GM12873 (cell line): ENCODE measurements around the gene TUBA1C.

Experiments used
- TF ChIP-seq, protein P1 (sequence below): IDR thresholded peaks from 2 replicates; pipeline ENCODE4 v1.5.1; 2012; ENCODE audit warnings: low read depth, mild to moderate bottlenecking, moderate library complexity, low read length, control low read depth; ENCODE audit not compliant: insufficient read depth; ENCODE audit errors: missing control alignments

Gene TUBA1C

DNA sequence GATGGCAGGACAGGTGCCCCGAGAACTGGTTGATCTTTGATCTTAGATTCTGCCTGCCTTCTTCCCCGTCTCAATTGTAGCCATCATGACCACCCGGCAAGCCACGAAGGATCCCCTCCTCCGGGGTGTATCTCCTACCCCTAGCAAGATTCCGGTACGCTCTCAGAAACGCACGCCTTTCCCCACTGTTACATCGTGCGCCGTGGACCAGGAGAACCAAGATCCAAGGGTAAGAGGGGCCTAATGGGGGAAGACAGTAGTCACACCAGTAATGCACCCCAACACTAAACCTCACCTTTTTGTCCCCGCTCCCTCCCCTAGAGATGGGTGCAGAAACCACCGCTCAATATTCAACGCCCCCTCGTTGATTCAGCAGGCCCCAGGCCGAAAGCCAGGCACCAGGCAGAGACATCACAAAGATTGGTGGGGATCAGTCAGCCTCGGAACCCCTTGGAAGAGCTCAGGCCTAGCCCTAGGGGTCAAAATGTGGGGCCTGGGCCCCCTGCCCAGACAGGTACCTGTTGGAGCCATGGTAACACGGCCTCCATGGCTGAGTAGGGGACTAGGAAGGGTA lies 58.7 kb downstream of the TUBA1C start:
- TF ChIP-seq, protein P1, sequence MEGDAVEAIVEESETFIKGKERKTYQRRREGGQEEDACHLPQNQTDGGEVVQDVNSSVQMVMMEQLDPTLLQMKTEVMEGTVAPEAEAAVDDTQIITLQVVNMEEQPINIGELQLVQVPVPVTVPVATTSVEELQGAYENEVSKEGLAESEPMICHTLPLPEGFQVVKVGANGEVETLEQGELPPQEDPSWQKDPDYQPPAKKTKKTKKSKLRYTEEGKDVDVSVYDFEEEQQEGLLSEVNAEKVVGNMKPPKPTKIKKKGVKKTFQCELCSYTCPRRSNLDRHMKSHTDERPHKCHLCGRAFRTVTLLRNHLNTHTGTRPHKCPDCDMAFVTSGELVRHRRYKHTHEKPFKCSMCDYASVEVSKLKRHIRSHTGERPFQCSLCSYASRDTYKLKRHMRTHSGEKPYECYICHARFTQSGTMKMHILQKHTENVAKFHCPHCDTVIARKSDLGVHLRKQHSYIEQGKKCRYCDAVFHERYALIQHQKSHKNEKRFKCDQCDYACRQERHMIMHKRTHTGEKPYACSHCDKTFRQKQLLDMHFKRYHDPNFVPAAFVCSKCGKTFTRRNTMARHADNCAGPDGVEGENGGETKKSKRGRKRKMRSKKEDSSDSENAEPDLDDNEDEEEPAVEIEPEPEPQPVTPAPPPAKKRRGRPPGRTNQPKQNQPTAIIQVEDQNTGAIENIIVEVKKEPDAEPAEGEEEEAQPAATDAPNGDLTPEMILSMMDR: no peak
